ENCODE data around the gene FCMR.

DNA sequence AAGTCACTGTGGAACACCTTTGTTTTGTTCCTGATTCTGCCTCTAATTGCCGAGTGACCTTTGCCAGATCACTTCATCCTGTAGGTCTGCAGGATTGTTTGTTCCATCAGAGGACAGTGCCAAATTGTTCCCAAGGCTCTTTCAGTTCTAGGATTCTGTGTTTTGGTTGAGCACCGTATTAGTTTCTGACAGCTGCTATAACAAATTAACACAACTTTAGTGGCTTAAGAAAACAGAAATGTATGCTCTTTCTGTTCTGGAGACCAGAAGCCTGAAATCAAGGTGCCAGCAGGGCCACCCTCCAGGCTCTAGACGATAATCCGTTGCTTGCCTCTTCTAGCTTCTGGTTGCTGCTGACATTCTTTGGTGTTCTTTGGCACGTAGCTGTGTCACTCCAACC lies 27.9 kb upstream of the FCMR start:
- TF ChIP-seq, protein P1, sequence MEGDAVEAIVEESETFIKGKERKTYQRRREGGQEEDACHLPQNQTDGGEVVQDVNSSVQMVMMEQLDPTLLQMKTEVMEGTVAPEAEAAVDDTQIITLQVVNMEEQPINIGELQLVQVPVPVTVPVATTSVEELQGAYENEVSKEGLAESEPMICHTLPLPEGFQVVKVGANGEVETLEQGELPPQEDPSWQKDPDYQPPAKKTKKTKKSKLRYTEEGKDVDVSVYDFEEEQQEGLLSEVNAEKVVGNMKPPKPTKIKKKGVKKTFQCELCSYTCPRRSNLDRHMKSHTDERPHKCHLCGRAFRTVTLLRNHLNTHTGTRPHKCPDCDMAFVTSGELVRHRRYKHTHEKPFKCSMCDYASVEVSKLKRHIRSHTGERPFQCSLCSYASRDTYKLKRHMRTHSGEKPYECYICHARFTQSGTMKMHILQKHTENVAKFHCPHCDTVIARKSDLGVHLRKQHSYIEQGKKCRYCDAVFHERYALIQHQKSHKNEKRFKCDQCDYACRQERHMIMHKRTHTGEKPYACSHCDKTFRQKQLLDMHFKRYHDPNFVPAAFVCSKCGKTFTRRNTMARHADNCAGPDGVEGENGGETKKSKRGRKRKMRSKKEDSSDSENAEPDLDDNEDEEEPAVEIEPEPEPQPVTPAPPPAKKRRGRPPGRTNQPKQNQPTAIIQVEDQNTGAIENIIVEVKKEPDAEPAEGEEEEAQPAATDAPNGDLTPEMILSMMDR (IDR thresholded peaks at IDR 0.05), result no peak
- no peak for TF ChIP-seq EZH2 (IDR thresholded peaks at IDR 0.05; ENCODE audit: borderline replicate concordance, insufficient read depth, low read depth, low read length, poor library complexity, severe bottlenecking)

All from B cell (primary cell).